GM19035 (cell line): Measurements from ENCODE around the gene OTX2.

ENCODE experiments used
- ATAC-seq: cut with Tn5 transposase; IDR thresholded peaks from one replicate; pipeline ENCODE4 v1.9.1; 2021; ENCODE audit not compliant: unreplicated experiment

OTX2 gene

DNA sequence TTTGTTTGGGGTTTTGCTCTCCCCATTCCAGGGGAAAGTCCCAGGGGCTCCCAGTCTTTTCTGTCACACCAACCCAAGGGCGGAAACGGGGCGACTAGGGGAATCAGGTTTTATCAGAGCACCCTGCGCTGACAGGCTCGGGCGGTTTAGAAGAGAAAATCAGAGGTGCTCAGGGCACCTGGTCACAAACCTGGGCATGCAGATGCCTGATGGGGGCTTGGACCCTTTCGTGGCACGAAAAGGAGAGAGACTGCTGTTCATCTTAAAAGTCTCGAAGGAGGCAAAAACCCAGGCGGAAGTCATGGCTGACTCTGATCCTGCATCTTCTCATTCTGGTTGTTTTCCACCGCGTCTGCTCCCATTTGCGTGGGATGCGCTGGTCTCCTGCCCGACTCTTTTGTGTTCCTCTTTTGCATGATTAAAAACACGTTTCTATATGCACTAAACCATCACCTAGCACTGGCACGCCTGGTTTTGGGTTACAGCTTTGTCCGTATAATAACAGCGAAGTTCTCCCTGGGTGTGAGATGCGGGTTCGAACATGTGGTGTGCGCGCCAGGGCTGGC lies 13.2 kb downstream of the OTX2 start:
- ATAC-seq, result no peak

DNA sequence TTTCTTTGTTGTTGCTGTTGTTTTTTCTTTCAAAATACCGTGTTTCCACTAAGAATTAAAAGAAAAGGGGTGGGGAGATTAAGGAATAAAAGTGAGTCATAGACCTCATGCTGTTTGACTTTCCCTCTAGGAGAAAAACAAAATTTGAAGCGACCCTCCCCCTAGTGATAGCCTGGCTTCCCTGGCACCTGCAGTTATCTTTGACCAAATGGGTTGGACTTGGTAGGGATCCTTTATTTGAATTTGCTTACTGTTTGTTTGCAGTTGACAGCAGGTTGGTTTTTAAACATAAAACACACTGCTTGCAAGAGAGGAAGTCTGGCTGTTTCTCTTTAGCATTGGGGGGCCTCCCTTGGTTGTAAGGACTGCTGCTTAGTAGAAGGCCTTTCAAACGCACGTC lies 14.0 kb downstream of the OTX2 start:
- no peak for ATAC-seq

DNA sequence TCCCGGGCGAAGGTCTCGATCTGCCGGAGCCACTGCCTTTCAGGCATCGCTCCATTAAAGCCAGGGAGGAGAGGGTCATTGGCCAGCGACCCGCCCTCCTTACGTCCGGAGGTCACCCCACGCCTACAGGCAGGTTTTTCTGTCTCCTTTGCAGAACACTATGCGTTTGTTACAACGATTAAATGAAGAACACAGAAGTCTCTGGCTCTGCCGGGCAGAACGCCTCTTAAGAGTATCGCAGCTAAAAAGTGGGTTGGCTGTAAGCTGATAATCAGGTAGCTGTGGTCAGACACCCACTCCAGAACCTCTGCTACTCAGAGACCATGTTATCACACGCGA lies 15.0 kb downstream of the OTX2 start:
- ATAC-seq, result no peak

DNA sequence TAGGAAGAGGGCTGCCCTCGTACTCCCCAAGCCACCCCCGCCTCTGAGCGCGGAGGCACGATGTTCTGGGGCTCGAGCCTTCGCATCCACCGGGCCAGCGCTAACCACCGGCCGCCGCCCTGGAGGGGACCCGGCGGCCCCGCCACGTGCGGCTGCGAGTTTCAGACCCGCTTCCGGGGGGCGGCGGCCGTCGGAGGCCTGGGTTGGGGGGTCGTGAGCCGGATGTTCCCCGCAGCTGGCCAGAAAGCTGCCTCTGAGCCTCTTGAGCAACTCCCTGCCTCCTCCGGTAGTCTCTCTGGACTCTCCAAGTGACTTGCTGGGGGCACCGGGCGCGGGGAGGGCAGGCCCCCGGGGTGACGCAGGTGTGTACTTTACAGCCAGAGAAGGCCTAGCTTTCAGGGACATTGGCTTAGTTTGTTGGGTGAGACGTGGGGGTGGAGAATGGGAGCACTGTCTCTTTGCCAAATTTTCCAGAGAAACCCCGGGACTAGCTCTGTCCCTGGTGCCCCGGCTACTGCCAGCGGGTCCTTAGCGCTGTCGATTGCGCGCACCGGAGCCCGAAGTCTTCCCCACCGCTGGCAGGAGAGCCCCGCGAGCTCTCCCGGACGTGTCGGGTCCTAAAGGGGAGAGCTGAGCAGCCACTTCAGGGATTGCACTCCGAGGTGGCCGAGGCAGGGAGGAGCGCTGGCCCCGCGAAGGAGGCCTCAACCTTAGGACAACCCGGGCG lies 15.6 kb downstream of the OTX2 start:
- ATAC-seq, result no peak

DNA sequence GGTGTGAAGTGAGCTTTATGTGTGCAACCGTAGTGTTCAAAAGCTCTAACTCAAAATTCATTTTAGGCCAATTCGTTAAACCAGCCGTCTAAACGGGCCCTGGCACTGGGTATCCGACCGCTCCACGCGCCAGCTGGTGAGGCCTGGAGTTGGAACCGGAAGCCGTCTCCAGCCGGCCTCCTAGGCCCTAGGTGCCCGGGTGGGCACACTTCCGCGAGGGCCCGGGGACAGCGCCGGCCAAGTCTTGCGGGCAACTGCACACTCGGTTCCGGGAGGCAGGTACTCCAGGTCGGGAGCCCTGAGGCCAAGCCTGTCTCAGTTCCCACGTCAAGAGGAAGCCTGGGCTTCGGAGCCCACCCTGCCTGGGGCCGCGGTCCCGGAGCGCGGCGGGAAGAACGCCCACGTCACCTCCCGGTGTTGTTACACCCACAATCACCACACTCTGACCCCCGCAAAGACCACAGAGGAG lies 16.2 kb downstream of the OTX2 start:
- ATAC-seq, result no peak

DNA sequence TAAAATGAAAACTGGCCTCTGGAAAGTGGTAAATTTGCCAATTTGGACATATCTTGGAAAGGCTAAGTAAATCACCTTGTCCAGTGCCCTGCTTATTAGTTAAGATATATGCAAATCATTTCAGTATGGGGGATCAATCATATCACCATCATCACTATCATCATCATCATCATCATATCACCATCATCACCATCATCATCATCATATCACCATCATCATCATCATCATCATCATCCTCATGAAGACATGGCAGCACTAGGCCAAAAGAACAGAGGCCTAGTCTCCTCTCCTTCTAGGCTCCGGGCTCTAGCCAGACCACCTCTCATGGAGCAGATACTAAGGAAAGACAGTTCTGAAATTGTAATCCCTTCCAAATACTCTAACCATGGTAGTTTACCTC lies 20.3 kb downstream of the OTX2 start:
- ATAC-seq, result no peak

DNA sequence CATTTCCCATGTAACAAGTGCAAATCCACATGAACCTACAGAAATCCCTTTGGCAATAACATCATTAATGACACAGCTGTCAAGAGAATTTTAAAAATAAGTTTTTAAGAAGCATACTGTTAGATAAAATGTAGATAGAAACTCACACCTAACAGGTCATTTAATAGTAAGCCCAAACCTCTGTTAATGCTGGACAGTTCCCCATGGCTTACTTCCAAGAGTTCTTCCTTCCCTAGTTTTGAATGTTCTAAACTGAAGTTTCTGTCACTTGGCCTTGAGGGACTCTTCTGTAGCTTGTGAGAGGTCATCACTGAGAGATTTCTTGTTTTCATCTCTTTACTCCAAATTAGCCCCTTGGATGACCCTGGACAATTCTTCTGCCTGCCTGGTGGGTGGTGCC lies 22.7 kb downstream of the OTX2 start:
- no peak for ATAC-seq

DNA sequence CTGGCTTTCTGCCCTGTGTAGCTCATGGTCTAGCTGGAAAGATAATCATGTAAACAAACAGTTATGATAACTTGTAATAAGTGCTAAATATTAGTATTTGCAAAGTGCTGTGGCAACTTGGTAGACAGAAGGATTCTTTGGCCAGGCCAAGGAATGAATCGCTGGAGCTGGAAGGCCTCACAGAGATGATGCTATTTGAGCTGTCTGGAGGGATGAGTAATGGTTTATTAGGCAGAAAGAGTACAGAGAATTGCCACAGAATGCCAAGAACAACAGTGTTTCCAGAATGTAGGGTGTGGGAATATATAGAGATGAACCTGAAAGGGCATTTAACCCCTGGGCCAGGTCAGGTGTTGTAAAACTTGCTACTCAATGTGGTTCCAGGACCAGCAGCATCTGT lies 27.6 kb downstream of the OTX2 start:
- no peak for ATAC-seq

DNA sequence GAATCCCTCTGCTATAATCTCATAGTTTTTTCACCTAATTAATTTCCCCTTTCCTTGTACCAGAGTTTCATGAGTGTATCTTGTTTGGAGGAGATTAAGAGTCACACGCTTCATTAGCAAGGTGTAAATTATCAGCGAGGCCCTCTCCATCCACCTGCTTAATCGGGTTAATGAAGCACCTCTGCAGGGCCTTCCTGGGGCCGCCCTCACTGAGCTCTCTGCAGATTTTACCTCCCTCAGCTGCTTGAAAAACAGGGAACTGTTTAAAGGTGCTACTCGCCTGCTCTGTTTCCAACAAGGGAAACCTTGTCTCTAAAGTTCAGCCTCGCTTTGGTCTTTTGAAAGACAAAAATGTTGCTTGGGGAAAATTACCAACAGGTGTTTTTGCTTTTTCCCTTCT lies 35.8 kb downstream of the OTX2 start:
- ATAC-seq, result no peak

DNA sequence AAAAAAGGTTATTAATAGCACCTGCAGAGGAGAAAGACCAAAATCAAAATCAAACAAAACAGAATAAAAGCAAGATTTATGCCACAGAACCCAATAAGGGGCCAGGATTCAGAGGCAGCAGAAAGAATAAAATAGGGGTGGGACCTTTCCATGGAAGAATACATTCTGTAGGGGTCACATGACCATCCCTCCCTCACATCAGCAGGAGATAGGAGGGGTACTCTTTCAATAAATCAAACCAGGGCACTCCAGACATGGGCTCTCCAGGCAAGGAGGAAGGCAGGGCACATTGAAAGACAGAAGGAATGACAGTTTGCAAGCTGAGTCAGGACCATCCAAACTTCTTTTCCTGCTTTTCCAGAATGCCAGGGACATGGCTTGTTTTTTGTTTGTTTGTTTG lies 39.8 kb downstream of the OTX2 start:
- ATAC-seq, result no peak

DNA sequence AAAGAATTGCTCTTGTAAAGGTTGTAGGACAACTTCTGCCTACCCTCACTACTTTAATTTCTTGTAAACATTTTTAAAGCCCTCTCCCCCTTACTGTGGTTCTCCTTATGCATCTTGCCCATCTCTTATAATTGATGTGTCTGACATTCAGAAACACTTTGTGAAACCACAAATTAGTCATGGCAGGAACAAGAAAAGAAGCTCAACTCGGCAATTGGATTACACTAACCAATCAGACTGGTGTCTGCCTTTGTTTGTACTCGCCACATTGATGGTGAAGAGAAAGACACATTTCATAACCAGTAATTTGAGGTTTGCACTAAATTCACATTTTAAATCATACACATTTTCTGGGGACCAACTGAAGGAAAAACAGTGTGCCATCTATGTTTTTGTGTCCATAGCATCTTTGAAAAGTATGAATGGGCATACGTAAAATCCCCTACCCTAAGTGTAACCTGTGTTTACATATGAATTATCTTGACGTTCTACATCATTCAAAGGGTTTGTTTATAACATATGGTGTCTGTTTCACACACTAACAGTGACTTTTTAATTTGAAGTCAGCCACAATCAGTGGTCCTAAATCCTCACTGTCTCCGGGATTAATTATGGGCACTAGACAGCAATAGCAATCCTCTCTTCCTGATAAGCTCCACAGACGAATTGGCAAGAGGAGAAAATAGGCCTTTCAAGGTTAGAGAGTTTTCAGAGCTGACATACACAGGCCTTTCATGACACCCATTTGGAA lies 49.9 kb downstream of the OTX2 start:
- ATAC-seq, result no peak

DNA sequence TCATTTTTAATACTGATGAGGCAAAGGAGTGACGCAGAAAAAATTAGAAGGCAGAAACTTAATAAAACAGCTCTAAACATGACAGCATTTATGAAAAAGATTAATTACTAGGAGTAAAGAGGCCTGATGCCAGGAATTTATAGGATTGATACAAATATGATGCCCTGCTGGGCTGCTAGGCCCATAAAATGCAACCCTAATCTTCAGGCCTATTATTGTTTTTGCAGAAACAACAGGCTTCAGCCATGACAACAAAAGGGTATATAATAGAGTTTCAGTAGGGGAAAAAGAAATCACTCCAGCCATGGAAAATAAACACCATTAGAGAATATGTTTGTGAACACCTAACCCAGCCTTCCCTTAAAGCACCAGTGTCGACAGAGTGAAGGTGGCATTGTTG lies 50.6 kb downstream of the OTX2 start:
- no peak for ATAC-seq

DNA sequence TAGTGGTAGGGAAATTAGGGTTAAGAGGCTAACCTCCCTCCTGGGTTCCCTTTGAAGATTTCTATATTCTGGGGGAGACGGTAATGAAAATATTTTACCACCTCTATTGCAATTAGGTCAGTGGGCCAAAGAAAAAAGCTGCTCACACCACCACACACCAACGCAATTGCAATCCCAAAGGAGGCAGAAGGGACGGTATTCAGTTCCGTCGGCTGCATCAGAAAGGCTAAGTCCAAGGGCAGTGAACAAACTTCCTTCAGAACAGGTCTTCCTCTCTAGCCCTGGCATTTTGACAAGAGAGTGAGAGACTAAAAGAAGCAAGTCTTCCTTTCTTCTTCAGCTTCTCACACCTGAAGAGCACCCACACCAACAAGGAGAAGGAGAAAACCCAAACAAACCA lies 51.2 kb downstream of the OTX2 start:
- ATAC-seq, result no peak

DNA sequence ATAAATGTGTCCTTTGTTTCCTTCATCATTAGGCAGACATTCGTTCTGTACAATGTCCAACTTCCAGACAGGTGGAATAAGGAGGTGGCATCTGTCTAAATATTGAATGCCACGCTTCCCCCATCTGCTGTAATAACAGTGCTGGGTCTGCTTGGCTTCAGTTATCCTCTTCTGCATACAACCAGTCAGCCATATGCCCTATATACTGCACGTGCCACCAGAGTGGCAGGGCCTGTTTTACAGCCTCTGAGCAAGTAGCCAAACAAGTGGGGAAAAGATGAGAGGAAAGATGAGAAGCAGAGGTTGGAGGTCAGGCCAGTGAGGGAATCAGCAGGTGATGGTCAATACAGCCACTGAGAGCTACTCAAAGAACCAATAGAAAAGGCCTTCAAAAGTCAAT lies 55.4 kb downstream of the OTX2 start:
- ATAC-seq, result no peak

DNA sequence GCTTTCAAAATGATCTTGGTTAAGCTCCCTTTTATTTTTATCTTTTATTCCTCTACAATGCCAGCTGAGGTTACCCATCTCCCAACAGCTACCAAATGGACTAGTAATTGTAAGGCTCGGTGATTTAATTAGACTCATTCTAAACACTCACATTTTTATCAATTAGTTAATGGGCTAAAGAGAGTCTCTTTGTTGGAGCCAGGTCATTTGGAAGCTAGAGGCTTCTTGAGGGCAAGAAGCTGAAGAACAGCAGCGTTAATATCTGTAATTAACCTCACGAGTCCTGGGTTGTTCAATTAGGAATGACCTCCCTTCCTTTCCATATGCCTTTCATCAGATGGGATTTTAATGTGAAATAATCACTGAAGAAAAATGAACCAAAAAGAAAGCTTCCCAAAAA lies 56.9 kb downstream of the OTX2 start:
- no peak for ATAC-seq

DNA sequence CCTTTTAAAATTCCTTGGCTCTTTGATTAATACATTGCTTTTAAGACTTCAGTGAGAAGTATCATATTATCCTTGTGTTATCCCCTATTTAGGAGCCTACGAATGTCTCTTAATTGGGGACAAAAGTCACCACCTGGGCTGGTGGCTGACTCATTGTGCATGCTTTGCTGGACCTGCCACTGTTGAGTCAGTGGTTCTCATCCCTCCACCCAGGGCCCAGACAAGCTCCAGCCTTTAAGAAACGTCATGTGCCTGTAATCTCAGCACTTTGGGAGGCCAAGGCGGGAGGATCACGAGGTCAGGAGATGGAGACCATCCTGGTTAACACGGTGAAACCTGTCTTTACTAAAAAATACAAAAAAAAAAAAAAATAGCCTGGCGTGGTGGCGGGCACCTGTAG lies 57.9 kb downstream of the OTX2 start:
- no peak for ATAC-seq

DNA sequence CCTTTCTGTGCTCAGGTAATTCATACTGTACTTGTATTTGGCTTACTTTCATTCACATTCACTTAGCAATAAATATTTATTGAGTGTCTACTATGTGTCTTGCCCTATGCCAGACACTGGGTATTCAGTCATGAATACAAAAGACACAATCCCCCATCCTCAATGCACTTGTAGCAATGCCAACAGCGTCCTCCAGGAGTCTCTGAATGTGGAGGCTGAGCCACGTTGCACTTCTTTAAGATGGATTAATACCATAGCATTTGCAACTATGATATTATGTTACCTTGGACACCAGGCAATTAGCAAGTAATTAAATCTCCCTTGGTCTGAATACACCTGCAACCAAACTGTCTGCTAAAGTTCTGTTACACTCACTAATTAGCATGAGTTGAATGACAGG lies 58.8 kb downstream of the OTX2 start:
- ATAC-seq, result no peak
